Measurements from ENCODE around the gene EPN2.

- no peak for TF ChIP-seq CTCF (IDR thresholded peaks at IDR 0.05 in 4 of 5, conservative IDR thresholded peaks at IDR 0.05 in 1 of 5)
- no peak for TF ChIP-seq POLR2A (IDR thresholded peaks at IDR 0.05)
Measured at GRCh38 chr17:19359151-19359550, 122.0 kb downstream of the EPN2 start.
